HG03354 (cell line): Measurements from ENCODE around the gene IFT43.

Experiments
- ATAC-seq: cut with Tn5 transposase; IDR thresholded peaks from one replicate; pipeline ENCODE4 v1.9.1; 2021; ENCODE audit warnings: mild to moderate bottlenecking; ENCODE audit not compliant: unreplicated experiment, poor library complexity, severe bottlenecking

IFT43 gene

GRCh38 chr14:76063327-76063726 lies 77.8 kb downstream of the IFT43 start:
- ATAC-seq = no peak

- ATAC-seq = no peak
These were observed 80.0 kb downstream of the IFT43 start for GRCh38 chr14:76065519-76065918.

- ATAC-seq = no peak
These were observed 82.0 kb downstream of the IFT43 start for GRCh38 chr14:76067536-76067935.

GRCh38 chr14:76073717-76074116 lies 88.2 kb downstream of the IFT43 start:
- ATAC-seq = no peak

- no peak for ATAC-seq
These were observed 91.8 kb downstream of the IFT43 start for GRCh38 chr14:76077340-76077739.

GRCh38 chr14:76078501-76078900 lies 92.9 kb downstream of the IFT43 start:
- no peak for ATAC-seq

GRCh38 chr14:76080025-76080424 lies 94.5 kb downstream of the IFT43 start:
- no peak for ATAC-seq

- no peak for ATAC-seq
These were observed 94.9 kb downstream of the IFT43 start for GRCh38 chr14:76080471-76080870.

- ATAC-seq = no peak
These were observed 96.1 kb downstream of the IFT43 start for GRCh38 chr14:76081642-76082041.

- no peak for ATAC-seq
These were observed 98.5 kb downstream of the IFT43 start for GRCh38 chr14:76083796-76084765.

- no peak for ATAC-seq
These were observed 99.8 kb downstream of the IFT43 start for GRCh38 chr14:76085358-76085757.

- ATAC-seq = no peak
These were observed 101.1 kb downstream of the IFT43 start for GRCh38 chr14:76086636-76087035.

- no peak for ATAC-seq
These were observed 102.8 kb downstream of the IFT43 start for GRCh38 chr14:76088326-76088725.

GRCh38 chr14:76088771-76089571 lies 103.4 kb downstream of the IFT43 start:
- ATAC-seq = no peak

GRCh38 chr14:76089575-76089974 lies 104.0 kb downstream of the IFT43 start:
- ATAC-seq = no peak

- ATAC-seq = no peak
These were observed 105.2 kb downstream of the IFT43 start for GRCh38 chr14:76090616-76091391.

GRCh38 chr14:76093077-76093476 lies 107.5 kb downstream of the IFT43 start:
- no peak for ATAC-seq

GRCh38 chr14:76096257-76096656 lies 110.7 kb downstream of the IFT43 start:
- no peak for ATAC-seq

- ATAC-seq = no peak
These were observed 112.0 kb downstream of the IFT43 start for GRCh38 chr14:76097547-76097946.

- ATAC-seq = no peak
These were observed 112.5 kb downstream of the IFT43 start for GRCh38 chr14:76098047-76098446.
